Measurements from ENCODE around the gene KIAA1958. TPM values are rescaled to one million over a fixed set of nuclear protein-coding genes. Genes with fewer than 3 reads are reported as not detected.
"Not testable (repeated sequence)": the region's sequence is repeated elsewhere in the genome, so short reads cannot be mapped to it uniquely, and the experiment has no call there.

KIAA1958 gene
- total RNA-seq, 3 donors from 2014 or later = 2.9 to 16.5 (median 11.8) TPM

DNA sequence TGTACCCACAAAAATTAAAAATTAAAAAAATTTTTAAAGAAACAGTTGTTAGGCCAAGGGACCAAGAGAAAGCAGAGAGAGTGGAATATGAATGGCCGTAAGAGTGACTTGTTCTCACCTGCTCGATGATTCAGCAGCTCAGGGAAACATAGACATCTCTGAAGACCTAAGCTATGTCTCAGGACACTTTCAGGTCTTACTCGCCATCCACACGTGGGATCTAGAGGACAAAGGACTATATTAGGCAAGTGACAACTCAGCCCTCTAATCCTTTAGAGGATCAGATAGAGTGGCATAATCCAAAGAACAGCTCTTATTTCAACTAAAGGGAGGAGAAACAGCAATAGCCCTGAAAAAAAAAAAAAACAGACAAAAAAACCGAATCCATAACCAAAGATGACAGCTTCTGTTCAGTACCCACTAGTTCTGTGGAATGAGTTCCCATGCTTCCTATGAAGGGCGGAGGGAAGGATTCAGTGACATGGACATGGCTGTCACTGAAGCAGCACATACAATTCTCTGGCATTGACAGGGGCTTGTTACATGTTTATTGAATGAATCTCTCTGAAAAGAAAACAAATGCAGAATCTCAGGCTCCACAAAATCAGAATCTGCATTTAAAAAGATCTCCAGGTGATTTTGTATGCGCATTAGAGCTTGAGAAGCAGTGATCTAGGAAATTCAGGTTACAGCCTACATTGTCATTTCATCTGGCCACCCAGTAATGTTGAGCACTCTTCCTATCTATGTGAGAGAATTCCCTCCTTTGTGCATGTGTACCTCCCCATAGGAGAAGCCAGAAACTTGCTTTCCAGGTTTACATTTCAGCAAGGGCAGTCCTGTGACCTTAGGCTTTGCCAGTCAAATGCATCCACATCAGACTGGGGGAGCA, 96.0 kb downstream of the KIAA1958 start:
- H3K27me3 ChIP-seq = no peaks in the 10 kb centered on the region
- no peaks in the 10 kb centered on the region for H3K4me1 ChIP-seq
- DNase-seq (ENCODE audit: low spot score in 2 of 2) = no peak
- H3K36me3 ChIP-seq = no peaks in the 10 kb centered on the region
- no peak overlapping the region for H3K4me3 ChIP-seq
- TF ChIP-seq POLR2AphosphoS5 (IDR thresholded peaks at IDR 0.05) (no peak), POLR2A (IDR thresholded peaks at IDR 0.05) (no peak), CTCF (IDR thresholded peaks at IDR 0.05) (no peak)
- no peak overlapping the region for H3K27ac ChIP-seq
- no peaks in the 10 kb centered on the region for H3K9me3 ChIP-seq
- intact Hi-C loops (cut with DNase I; ENCODE audit: low total_unique reads) = no loop called here

GRCh38 chr9:112586599-112587155, 100.0 kb downstream of the KIAA1958 start:
- H3K27ac ChIP-seq = no peak overlapping the region
- no peaks in the 10 kb centered on the region for H3K9me3 ChIP-seq
- H3K27me3 ChIP-seq = no peaks in the 10 kb centered on the region
- TF ChIP-seq POLR2AphosphoS5 (IDR thresholded peaks at IDR 0.05) = no peak
- no peak for TF ChIP-seq CTCF (IDR thresholded peaks at IDR 0.05)
- no peak for TF ChIP-seq POLR2A (IDR thresholded peaks at IDR 0.05)
- no peaks in the 10 kb centered on the region for H3K36me3 ChIP-seq
- H3K4me3 ChIP-seq = no peak overlapping the region
- intact Hi-C loops (cut with DNase I; ENCODE audit: low total_unique reads) = no loop called here
- no peak for DNase-seq (ENCODE audit: low spot score in 2 of 2)
- H3K4me1 ChIP-seq = no peaks in the 10 kb centered on the region

GRCh38 chr9:112591875-112592274, 105.2 kb downstream of the KIAA1958 start:
- H3K36me3 ChIP-seq; H3K27ac ChIP-seq; intact Hi-C loops (cut with DNase I; ENCODE audit: low total_unique reads); DNase-seq (ENCODE audit: low spot score in 2 of 2); H3K9me3 ChIP-seq; H3K27me3 ChIP-seq; H3K4me1 ChIP-seq; H3K4me3 ChIP-seq: not testable (repeated sequence)

DNA sequence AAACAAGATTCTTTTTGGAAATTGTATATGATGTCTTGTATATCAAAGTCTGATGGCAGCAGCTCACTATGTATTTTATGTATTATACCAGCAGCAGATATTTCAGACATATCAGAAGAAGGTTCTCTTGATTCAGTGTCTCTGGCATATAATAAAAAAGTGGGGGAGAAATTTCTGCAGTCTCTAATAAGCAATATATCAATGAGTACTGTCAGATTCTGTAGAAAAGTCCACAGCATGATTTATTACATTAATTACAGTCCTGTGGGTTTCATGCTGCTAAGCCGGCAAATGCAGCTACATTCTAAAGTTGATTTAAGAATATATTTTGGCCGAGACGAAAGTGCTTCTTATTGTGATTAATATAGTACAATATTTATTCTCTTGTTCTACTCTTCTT, 113.1 kb downstream of the KIAA1958 start:
- H3K4me3 ChIP-seq = no peak overlapping the region
- H3K9me3 ChIP-seq = no peaks in the 10 kb centered on the region
- intact Hi-C loops (cut with DNase I; ENCODE audit: low total_unique reads) = no loop called here
- H3K4me1 ChIP-seq = no peaks in the 10 kb centered on the region
- H3K36me3 ChIP-seq = no peaks in the 10 kb centered on the region
- TF ChIP-seq POLR2A (IDR thresholded peaks at IDR 0.05) (no peak), POLR2AphosphoS5 (IDR thresholded peaks at IDR 0.05) (no peak), CTCF (IDR thresholded peaks at IDR 0.05) (no peak)
- no peak overlapping the region for H3K27ac ChIP-seq
- no peaks in the 10 kb centered on the region for H3K27me3 ChIP-seq
- no peak for DNase-seq (ENCODE audit: low spot score in 2 of 2)

DNA sequence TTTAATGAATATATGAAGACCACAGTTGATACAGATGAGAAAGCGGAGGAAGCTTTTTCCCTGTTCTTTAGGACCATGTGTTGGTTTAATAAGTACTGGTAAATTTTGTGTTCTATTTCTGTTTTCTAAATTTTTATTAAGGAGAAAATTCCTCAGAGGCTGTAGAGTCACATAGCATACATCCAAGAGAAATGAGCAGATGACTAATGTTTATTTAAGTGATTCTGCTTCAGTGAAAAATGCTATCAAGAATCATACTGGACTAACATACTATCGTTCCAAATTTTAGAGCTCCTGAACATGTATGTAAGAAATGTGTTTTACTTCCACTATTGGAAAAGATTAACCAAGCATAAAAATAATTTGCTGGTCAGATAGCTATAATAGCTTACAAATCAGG, 115.0 kb downstream of the KIAA1958 start:
- TF ChIP-seq POLR2A (IDR thresholded peaks at IDR 0.05) (no peak), POLR2AphosphoS5 (IDR thresholded peaks at IDR 0.05) (no peak), CTCF (IDR thresholded peaks at IDR 0.05) (no peak)
- Histone ChIP-seq H3K27me3 (no peaks in the 10 kb centered on the region), H3K9me3 (no peaks in the 10 kb centered on the region), H3K36me3 (no peaks in the 10 kb centered on the region), H3K4me1 (no peaks in the 10 kb centered on the region), H3K27ac (no peak overlapping the region), H3K4me3 (no peak overlapping the region)
- DNase-seq (ENCODE audit: low spot score in 2 of 2) = no peak
- intact Hi-C loops (cut with DNase I; ENCODE audit: low total_unique reads) = no loop called here

Data from breast epithelium (tissue), 4 donors.